KMS-11 (cell line): ENCODE data around the gene USP34.
A peak's percentile ranks its signal among the peaks of the same experiment; 100 is the strongest.

Experiments
- H2AFZ ChIP-seq: fragments of 200-600 bp; sonication (generic); 2 replicates; pipeline ENCODE4 v1.6.1; 2016; ENCODE audit warnings: antibody characterized with exemption, mixed run types, low read depth
- H3K27ac ChIP-seq: fragments of 200-600 bp; sonication (generic); 2 replicates; pipeline ENCODE4 v1.6.1; 2016; ENCODE audit warnings: mild to moderate bottlenecking, mixed run types
- H3K27me3 ChIP-seq: fragments of 200-600 bp; sonication (generic); 2 replicates; pipeline ENCODE4 v1.6.1; 2017; ENCODE audit warnings: mild to moderate bottlenecking, low read depth, mixed run types, moderate library complexity; ENCODE audit not compliant: insufficient read depth
- H3K36me3 ChIP-seq: fragments of 200-600 bp; sonication (generic); 2 replicates; pipeline ENCODE4 v1.6.1; 2017; ENCODE audit warnings: mild to moderate bottlenecking, mixed run types; ENCODE audit not compliant: insufficient read depth
- H3K4me1 ChIP-seq: fragments of 200-600 bp; sonication (generic); 2 replicates; pipeline ENCODE4 v1.6.1; 2016; ENCODE audit warnings: mild to moderate bottlenecking, low read depth, mixed run types; ENCODE audit not compliant: poor library complexity, severe bottlenecking
- H3K4me2 ChIP-seq: fragments of 200-600 bp; sonication (generic); 2 replicates; pipeline ENCODE4 v1.7.0; 2016; ENCODE audit warnings: mild to moderate bottlenecking, mixed run types
- H3K4me3 ChIP-seq: fragments of 200-600 bp; sonication (generic); IDR thresholded peaks from 2 replicates; pipeline ENCODE4 v1.6.1; 2017; ENCODE audit warnings: low read depth, low read length, mixed read lengths; ENCODE audit not compliant: insufficient read depth
- H3K79me2 ChIP-seq: fragments of 200-600 bp; sonication (generic); 2 replicates; pipeline ENCODE4 v1.6.1; 2016; ENCODE audit warnings: low read depth, mixed run types; ENCODE audit not compliant: insufficient read depth
- H3K9ac ChIP-seq: fragments of 200-600 bp; sonication (generic); 2 replicates; pipeline ENCODE4 v1.6.1; 2016; ENCODE audit warnings: mild to moderate bottlenecking, mixed run types
- H4K20me1 ChIP-seq: fragments of 200-600 bp; sonication (generic); 2 replicates; pipeline ENCODE4 v1.6.1; 2016; ENCODE audit warnings: mild to moderate bottlenecking, mixed run types; ENCODE audit not compliant: insufficient read depth
- TF ChIP-seq, protein P1 (sequence below): fragments of 200-600 bp; sonication (generic); conservative IDR thresholded peaks from 2 replicates; pipeline ENCODE4 v1.6.1; 2017; ENCODE audit warnings: low read depth, mild to moderate bottlenecking, antibody characterized with exemption, low read length, moderate library complexity, mixed read lengths

Gene USP34

DNA sequence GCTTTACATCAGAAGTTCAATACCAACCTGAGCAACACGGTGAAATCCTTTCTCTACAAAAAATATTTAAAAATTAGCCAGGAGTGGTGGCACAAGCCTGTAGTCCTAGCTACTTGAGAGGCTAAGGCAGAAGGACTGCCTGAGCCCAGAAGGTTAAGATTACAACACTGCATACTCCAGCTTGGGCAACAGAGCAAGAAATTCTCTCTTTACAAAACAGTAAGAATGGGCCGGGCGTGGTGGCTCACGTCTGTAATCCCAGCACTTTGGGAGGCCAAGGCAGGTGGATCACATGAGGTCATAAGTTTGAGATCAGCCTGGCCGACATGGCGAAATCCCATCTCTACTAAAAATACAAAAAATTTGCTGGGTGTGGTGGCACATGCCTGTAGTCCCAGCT lies 113.2 kb downstream of the USP34 start:
- Histone ChIP-seq H3K79me2 (peaks cover 21% of the 10 kb centered on the region; the same call in 1 of the 2 replicates), H3K4me1 (peaks cover 55% of the 10 kb centered on the region), H3K36me3 (no peaks in the 10 kb centered on the region), H3K4me3 (no peak overlapping the region), H3K27me3 (no peaks in the 10 kb centered on the region), H3K27ac (no peak overlapping the region), H2AFZ (no peak overlapping the region), H3K4me2 (peak overlapping the region; percentile 56; the same call in 1 of the 2 replicates), H3K9ac (no peak overlapping the region), H4K20me1 (no peaks in the 10 kb centered on the region)
- TF ChIP-seq, protein P1, sequence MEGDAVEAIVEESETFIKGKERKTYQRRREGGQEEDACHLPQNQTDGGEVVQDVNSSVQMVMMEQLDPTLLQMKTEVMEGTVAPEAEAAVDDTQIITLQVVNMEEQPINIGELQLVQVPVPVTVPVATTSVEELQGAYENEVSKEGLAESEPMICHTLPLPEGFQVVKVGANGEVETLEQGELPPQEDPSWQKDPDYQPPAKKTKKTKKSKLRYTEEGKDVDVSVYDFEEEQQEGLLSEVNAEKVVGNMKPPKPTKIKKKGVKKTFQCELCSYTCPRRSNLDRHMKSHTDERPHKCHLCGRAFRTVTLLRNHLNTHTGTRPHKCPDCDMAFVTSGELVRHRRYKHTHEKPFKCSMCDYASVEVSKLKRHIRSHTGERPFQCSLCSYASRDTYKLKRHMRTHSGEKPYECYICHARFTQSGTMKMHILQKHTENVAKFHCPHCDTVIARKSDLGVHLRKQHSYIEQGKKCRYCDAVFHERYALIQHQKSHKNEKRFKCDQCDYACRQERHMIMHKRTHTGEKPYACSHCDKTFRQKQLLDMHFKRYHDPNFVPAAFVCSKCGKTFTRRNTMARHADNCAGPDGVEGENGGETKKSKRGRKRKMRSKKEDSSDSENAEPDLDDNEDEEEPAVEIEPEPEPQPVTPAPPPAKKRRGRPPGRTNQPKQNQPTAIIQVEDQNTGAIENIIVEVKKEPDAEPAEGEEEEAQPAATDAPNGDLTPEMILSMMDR, result no peak

- TF ChIP-seq, protein P1, result no peak
- H3K27me3 ChIP-seq, result no peaks in the 10 kb centered on the region
- H3K79me2 ChIP-seq, result peaks cover 21% of the 10 kb centered on the region; the same call in 1 of the 2 replicates
- no peak overlapping the region for H3K4me3 ChIP-seq
- H3K27ac ChIP-seq, result peak overlapping the region; percentile 52; the same call in 1 of the 2 replicates
- H3K36me3 ChIP-seq, result no peaks in the 10 kb centered on the region
- no peaks in the 10 kb centered on the region for H4K20me1 ChIP-seq
- no peak overlapping the region for H2AFZ ChIP-seq
- H3K4me1 ChIP-seq, result peaks cover 55% of the 10 kb centered on the region
- H3K4me2 ChIP-seq, result peak overlapping the region; percentile 56
- no peak overlapping the region for H3K9ac ChIP-seq
These were observed 113.9 kb downstream of the USP34 start for GRCh38 chr2:61356958-61357350.

- Histone ChIP-seq H3K4me2 (peak overlapping the region; percentile 56), H3K27ac (peak overlapping the region; percentile 52; the same call in 1 of the 2 replicates), H3K4me3 (peak overlapping the region; percentile 14), H3K79me2 (peaks cover 21% of the 10 kb centered on the region; the same call in 1 of the 2 replicates), H3K9ac (no peak overlapping the region), H3K4me1 (peaks cover 55% of the 10 kb centered on the region), H3K36me3 (no peaks in the 10 kb centered on the region), H4K20me1 (no peaks in the 10 kb centered on the region), H3K27me3 (no peaks in the 10 kb centered on the region), H2AFZ (no peak overlapping the region)
- TF ChIP-seq, protein P1, result no peak
These were observed 114.5 kb downstream of the USP34 start for GRCh38 chr2:61356261-61356957.

GRCh38 chr2:61354543-61355197 lies 116.2 kb downstream of the USP34 start:
- Histone ChIP-seq H3K27ac (no peak overlapping the region), H3K4me3 (no peak overlapping the region), H3K4me2 (no peak overlapping the region), H3K36me3 (no peaks in the 10 kb centered on the region), H3K9ac (no peak overlapping the region), H2AFZ (no peak overlapping the region), H4K20me1 (no peaks in the 10 kb centered on the region), H3K79me2 (peaks cover 11% of the 10 kb centered on the region; the same call in 1 of the 2 replicates), H3K27me3 (no peaks in the 10 kb centered on the region), H3K4me1 (peaks cover 48% of the 10 kb centered on the region)
- TF ChIP-seq, protein P1, result no peak
